Activated CD4-positive, CD25-positive, alpha-beta regulatory T cell treated with anti-CD3 and anti-CD28 coated beads, Interleukin-2, amount 50 U/mL, for 72 hours (primary cell): Measurements from ENCODE around the gene PRRC2C.

Experiments used
- DNase-seq: peaks from one replicate; pipeline ENCODE4 v3.0.0; 2021

PRRC2C gene

DNA sequence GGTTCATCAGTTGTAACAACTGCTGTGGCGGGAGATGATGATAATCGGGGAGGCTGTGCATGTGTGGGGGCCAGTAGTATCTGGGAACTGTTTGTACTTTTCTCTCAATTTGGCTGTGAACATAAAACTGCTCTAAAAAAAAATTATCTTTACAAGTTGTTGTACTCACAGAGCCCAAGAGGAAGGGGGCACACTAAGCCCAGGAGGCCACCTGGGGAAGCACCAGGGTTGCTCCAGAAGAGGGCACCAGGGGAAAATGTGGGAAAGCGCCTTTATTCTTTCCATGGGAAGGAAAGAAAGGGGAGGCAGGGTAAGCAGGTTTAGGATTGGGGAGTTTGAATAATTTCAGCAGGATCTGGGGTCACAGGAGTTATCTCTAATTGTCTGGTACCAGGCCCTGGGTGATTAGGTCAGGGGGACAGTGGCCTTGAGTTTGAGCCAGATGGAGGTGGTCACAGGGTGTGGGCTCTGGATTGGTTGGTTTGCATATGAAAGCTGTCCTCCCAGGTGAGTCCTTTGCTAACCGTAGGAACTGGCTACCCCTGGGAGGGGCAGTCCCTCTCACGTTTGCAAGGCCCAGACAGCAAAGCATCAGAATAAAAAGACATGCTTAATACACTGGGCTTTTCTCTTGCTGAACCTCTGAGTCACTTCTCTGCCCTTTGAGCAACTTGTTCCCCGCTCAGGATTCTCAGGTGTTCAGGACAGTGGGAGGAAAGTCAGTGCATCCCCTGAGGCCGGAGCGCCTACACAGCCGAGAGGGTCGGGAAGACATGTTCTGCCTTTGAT, 155.9 kb downstream of the PRRC2C start:
- DNase-seq = no peak

DNA sequence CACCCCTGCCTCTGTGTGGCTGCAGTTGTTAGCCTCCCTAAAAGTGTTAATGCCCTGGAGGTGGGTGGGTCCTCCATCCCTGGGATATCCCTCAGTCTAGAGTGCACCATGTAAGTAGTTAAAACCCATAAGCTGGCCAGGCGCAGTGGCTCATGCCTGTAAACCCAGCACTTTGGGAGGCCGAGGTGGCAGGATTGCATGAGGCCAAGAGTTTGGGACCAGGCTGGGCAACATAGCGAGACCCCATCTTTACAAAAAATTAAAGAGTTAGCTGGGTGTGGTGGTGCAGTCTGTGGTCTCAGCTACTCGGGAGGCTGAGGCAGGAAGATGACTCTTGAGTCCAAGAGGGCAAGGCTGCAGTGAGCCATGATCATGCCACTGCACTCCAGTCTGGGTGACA, 156.9 kb downstream of the PRRC2C start:
- no peak for DNase-seq
